Stomach smooth muscle (tissue), 2 donors: ENCODE measurements around the gene MYOT.

Source experiments
- H3K27ac ChIP-seq: one replicate; pipeline ENCODE4 v1.7.0; 2013; ENCODE audit warnings: mild to moderate bottlenecking, low read length, inconsistent platforms
- H3K27me3 ChIP-seq, 2 donors: one replicate each; pipeline ENCODE4 v1.7.0; 2013; ENCODE audit warnings: low read length in 2 of 2; ENCODE audit not compliant: insufficient read depth in 2 of 2, control insufficient read depth in 1 of 2
- H3K36me3 ChIP-seq, 2 donors: one replicate each; pipeline ENCODE4 v1.7.0; 2013; ENCODE audit warnings: low read length in 2 of 2; ENCODE audit not compliant: control insufficient read depth in 2 of 2, insufficient read depth in 2 of 2
- H3K4me1 ChIP-seq: one replicate; pipeline ENCODE4 v1.7.0; 2013; ENCODE audit warnings: low read length; ENCODE audit not compliant: control insufficient read depth, insufficient read depth
- H3K4me3 ChIP-seq, 2 donors: one replicate each; pipeline ENCODE4 v1.7.0; 2013; ENCODE audit warnings: low read length in 2 of 2
- H3K9ac ChIP-seq, 2 donors: one replicate each; pipeline ENCODE4 v1.7.0; 2013; ENCODE audit warnings: low read length in 2 of 2, mild to moderate bottlenecking in 1 of 2
- H3K9me3 ChIP-seq, 2 donors: one replicate each; pipeline ENCODE4 v1.7.0; 2013; ENCODE audit warnings: low read length in 2 of 2; ENCODE audit not compliant: control insufficient read depth in 2 of 2
- donor health status: healthy.
- donor health status: Pancreatic carcinoma.

MYOT gene, protein sequence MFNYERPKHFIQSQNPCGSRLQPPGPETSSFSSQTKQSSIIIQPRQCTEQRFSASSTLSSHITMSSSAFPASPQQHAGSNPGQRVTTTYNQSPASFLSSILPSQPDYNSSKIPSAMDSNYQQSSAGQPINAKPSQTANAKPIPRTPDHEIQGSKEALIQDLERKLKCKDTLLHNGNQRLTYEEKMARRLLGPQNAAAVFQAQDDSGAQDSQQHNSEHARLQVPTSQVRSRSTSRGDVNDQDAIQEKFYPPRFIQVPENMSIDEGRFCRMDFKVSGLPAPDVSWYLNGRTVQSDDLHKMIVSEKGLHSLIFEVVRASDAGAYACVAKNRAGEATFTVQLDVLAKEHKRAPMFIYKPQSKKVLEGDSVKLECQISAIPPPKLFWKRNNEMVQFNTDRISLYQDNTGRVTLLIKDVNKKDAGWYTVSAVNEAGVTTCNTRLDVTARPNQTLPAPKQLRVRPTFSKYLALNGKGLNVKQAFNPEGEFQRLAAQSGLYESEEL

DNA sequence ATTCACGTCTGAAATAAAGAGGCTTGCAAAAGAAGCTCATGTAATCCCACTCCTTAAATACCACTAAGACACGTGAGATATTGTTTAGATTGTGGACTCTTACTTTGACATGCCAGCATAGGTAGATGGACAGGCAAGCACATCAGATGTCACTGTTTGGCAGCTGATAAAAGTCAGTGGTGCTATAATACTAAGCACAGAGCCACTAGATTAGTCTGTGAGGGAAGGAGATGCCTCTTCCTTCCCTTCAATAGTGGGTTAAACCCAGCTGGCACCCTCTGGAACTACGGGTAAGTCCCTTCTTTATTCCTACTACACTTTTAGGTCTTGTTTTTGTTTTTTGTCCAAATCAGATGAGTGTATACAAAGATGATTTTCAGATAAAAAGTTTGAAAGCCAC lies at the start of gene MYOT:
MYOT (plus strand) TSS at position 197 of the 400 bp plus-strand sequence. CDS start 2,792 bp downstream, outside the sequence.
- no peak within 1 kb of the TSS for H3K9ac ChIP-seq
- H3K4me1 ChIP-seq = no peaks in the 10 kb centered on the region
- H3K9me3 ChIP-seq = no peaks in the 10 kb centered on the region
- H3K36me3 ChIP-seq = no peaks in the 10 kb centered on the region
- H3K27me3 ChIP-seq = no peaks in the 10 kb centered on the region
- H3K27ac ChIP-seq = no peak within 1 kb of the TSS
- H3K4me3 ChIP-seq = no peak within 1 kb of the TSS

DNA sequence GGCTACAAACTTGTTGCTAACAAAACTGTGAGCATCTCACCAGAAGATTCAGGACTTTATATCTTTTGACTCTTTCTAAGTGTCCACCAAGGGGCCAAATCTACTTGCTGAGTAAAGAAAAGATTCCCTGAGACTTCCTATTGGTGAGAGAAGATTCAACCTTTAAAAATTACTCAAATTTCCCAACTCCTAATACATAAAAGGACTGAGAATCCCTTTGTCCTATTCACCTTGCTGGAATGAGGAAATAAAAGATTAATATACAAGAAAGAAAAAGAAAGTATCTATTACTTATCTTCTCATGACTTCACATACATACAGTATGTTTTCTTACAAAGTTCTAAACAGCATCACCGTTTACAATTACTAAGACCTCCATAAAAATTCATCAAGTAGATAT lies 47.9 kb upstream of the MYOT start:
- Histone ChIP-seq H3K4me3 (no peak overlapping the region), H3K36me3 (no peaks in the 10 kb centered on the region), H3K4me1 (peaks cover 4% of the 10 kb centered on the region), H3K9me3 (no peaks in the 10 kb centered on the region), H3K27me3 (no peaks in the 10 kb centered on the region), H3K27ac (no peak overlapping the region), H3K9ac (no peak overlapping the region)

DNA sequence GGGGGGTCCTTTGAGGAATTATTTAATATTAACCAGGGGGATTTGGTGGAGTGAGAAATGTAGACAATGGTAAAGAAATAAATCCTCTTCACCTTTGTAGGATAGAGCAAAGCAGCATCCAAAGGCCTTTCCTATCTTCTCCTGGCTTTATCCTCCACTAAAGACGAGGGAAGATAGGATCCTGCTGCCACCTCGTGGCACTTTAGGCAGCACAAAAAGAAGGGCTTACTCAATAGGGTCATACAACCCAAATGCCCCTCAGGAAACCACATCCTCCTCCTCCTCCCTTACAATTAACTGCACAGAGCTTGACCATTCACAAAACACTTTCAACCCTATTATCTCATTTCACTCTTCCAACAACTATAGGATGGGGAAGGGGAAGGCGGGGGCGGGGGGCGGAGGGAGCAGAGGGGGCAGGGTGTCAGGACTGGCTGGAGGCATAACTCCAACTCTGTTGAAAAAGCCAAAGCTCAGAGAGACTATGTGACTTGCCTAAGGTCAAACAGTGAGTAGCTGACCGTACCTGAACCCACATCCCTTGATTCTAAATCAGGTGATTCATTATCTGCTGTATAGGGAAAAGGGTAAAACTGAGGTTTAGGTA lies 45.4 kb upstream of the MYOT start:
- no peaks in the 10 kb centered on the region for H3K27me3 ChIP-seq
- no peak overlapping the region for H3K27ac ChIP-seq
- no peaks in the 10 kb centered on the region for H3K4me1 ChIP-seq
- no peaks in the 10 kb centered on the region for H3K36me3 ChIP-seq
- no peak overlapping the region for H3K4me3 ChIP-seq
- H3K9ac ChIP-seq = no peak overlapping the region
- H3K9me3 ChIP-seq = no peaks in the 10 kb centered on the region

DNA sequence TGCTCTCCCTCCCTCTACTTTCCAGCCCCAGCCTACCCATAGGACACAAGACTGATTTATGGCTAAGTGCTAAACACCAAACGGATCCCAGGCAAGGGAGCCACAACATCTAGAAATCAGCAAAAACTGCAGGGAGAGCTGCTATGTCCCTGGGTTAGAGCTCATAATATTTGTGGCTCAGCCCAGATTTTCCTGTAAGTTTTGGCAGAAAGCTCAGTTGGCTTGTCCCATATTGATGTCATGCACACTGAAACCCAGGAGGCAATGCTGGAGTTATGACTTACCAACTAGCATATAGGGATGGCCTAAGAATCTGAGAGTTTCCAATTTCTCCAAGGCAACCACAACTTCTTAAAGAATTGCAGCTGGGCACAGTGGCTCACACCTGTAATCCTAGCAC lies 44.7 kb upstream of the MYOT start:
- Histone ChIP-seq H3K4me1 (no peaks in the 10 kb centered on the region), H3K36me3 (no peaks in the 10 kb centered on the region), H3K27me3 (no peaks in the 10 kb centered on the region), H3K9ac (no peak overlapping the region), H3K27ac (no peak overlapping the region), H3K9me3 (no peaks in the 10 kb centered on the region), H3K4me3 (no peak overlapping the region)

DNA sequence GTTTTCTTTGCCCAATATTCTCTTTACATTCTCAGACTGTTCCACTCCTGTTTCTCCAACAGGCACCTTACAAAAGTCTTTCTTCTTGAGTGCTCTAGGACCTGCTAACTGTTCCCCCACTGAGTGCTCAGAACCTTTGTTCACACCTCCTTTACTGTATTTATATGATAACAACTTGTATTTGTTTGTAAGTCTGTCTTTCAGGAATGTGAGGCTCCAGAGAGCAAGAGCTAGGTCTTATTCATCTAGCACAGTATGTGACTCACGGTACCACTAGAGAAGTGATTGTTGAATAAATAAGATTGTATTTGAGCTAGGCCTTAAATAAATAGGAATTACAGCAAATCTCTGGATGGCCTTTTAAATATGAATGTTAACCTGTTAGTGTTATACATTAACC lies 42.5 kb upstream of the MYOT start:
- no peak overlapping the region for H3K4me3 ChIP-seq
- no peak overlapping the region for H3K9ac ChIP-seq
- H3K9me3 ChIP-seq = no peaks in the 10 kb centered on the region
- H3K27ac ChIP-seq = no peak overlapping the region
- no peaks in the 10 kb centered on the region for H3K36me3 ChIP-seq
- H3K4me1 ChIP-seq = no peaks in the 10 kb centered on the region
- no peaks in the 10 kb centered on the region for H3K27me3 ChIP-seq

DNA sequence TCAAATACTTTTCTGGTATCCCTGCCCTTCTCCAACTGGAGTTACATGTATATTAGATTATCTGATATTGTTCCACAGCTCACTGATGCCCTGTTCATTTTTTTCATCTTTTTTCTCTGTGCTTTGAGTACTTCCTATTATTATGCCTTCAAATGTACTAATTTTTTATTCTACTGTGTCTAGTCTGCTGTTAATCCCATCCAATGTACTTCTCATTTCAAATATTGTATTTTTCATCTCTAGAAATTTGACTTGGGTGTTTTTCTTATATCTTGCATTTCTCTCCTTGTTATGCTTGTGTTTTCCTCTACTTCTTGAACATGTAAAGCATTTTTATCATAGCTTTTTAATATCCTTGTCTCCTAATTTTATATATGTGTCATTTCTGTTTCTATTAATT lies 41.6 kb upstream of the MYOT start:
- no peaks in the 10 kb centered on the region for H3K4me1 ChIP-seq

DNA sequence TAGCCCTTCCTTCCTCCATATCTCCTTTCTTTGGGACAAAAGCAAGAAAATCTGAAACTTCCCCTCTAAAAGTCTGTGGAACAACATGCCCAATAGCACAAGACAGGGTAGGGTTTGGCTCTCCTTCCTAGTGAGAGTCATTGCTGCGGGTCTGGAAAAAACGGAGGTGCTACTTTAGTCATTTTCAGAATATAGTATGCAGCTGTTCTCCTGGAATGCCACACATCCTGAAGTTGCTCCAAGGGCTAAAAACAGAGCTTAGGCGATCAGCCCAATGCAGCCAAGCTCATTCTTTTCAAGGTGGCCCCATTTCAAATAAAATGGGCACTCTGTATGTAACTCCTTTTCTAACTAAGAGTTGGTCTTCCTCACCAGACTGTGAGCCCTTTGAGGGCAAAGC lies 39.5 kb upstream of the MYOT start:
- H3K4me3 ChIP-seq = no peak overlapping the region
- no peaks in the 10 kb centered on the region for H3K9me3 ChIP-seq
- no peaks in the 10 kb centered on the region for H3K36me3 ChIP-seq
- H3K27ac ChIP-seq = no peak overlapping the region
- no peaks in the 10 kb centered on the region for H3K27me3 ChIP-seq
- no peak overlapping the region for H3K9ac ChIP-seq
- no peaks in the 10 kb centered on the region for H3K4me1 ChIP-seq

More for the DNA sequence above, 41.6 kb upstream of the MYOT start:
- no peak overlapping the region for H3K9ac ChIP-seq
- H3K27me3 ChIP-seq = no peaks in the 10 kb centered on the region
- no peaks in the 10 kb centered on the region for H3K36me3 ChIP-seq
- no peak overlapping the region for H3K4me3 ChIP-seq
- H3K9me3 ChIP-seq = no peaks in the 10 kb centered on the region
- no peak overlapping the region for H3K27ac ChIP-seq

DNA sequence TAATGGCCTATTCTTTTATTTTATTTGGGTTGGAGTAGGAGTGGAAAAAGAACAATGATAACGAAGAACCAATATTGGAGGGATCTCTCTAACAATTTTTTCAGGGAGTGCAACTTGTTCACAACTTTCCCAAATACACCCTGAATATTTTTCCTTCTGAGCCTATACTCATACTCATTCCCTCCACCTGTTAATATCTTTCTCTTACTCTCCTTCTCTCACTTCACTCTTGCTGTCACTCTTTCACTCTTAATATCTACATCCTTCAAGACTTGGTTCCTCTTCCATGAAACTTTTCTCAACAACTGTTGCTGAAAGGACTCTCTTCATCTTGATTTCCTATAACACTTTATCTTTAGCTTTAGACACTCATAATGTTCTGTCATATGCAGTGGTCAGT lies 39.0 kb upstream of the MYOT start:
- Histone ChIP-seq H3K36me3 (no peaks in the 10 kb centered on the region), H3K27me3 (no peaks in the 10 kb centered on the region), H3K9me3 (no peaks in the 10 kb centered on the region), H3K9ac (no peak overlapping the region), H3K4me1 (peaks cover 3% of the 10 kb centered on the region), H3K4me3 (no peak overlapping the region), H3K27ac (no peak overlapping the region)

DNA sequence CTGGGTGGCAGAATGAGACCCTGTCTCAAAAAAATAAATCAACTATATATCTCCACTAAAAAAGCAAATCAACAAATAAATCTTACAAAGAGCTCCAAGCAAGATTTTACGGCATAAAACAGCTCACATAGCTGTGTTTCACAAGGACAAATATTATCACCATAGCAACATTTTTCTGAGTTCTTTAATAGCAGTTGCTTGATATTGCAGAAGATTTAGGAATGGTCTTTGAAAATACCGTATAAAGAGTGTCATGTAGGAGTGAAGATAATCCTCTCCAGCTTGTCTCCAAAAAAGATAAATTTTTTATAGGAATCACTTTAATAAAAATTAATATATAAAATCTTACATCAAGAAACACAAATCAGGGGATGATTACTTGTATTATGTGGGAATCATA lies 36.6 kb upstream of the MYOT start:
- Histone ChIP-seq H3K9me3 (no peaks in the 10 kb centered on the region), H3K27me3 (no peaks in the 10 kb centered on the region), H3K9ac (no peak overlapping the region), H3K36me3 (no peaks in the 10 kb centered on the region), H3K27ac (no peak overlapping the region), H3K4me3 (no peak overlapping the region), H3K4me1 (peaks cover 3% of the 10 kb centered on the region)

DNA sequence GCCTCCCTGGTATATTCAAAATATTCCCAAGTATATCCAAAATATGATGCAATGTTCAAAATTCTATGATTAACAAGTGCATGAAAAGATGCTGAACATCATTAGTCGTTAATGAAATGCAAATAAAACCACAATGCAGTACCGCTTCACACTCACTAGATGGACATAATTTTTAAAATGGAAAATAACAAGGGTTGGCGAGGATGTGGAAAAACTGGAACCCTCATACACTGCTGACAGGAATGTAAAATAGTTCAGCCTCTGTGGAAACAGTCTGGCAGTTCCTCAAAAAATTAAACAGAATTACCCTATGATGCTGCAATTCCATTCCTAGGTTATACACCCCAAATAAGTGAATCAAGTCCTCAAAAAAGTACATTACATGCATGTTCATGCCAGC lies 36.1 kb upstream of the MYOT start:
- Histone ChIP-seq H3K27me3 (no peaks in the 10 kb centered on the region), H3K9ac (no peak overlapping the region), H3K4me3 (no peak overlapping the region), H3K4me1 (peaks cover 3% of the 10 kb centered on the region), H3K27ac (no peak overlapping the region), H3K36me3 (no peaks in the 10 kb centered on the region), H3K9me3 (no peaks in the 10 kb centered on the region)

DNA sequence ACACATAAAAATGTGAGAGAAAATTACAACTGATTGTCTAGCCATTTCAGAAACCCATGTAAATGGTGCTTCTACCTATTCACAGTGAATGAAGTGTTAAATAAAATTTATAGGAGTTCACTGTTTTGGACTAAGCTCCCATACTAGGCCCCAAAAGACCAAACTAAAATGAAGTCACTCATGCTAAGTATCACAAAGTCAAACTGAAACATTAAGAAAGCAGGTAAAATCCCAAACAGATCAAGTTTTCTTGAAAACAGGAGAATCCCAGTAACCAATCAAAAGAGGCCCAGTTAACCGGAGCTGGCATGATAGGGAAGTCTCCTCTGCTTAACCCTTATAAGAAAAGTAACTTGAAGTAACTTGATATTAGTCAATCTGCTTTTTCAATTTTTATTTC lies 35.2 kb upstream of the MYOT start:
- no peaks in the 10 kb centered on the region for H3K36me3 ChIP-seq

More for the DNA sequence above, 35.2 kb upstream of the MYOT start:
- no peaks in the 10 kb centered on the region for H3K27me3 ChIP-seq
- H3K27ac ChIP-seq = no peak overlapping the region
- no peak overlapping the region for H3K4me3 ChIP-seq
- peaks cover 3% of the 10 kb centered on the region for H3K4me1 ChIP-seq
- no peaks in the 10 kb centered on the region for H3K9me3 ChIP-seq
- H3K9ac ChIP-seq = no peak overlapping the region
